Activated T-helper 2 cell treated with anti-CD3 and anti-CD28 coated beads, Interferon-gamma antibody, Interleukin-2, Interleukin-4, amounts not matched to agents 10 μg/mL and 5 μg/mL and 100 μg/mL, durations not matched to agents 14 hours and 24 hours and 36 hours (primary cell): ENCODE data around the gene AP5B1. TPM values are rescaled to one million over a fixed set of nuclear protein-coding genes. Genes with fewer than 3 reads are reported as not detected.

Experiments
- total RNA-seq: library from RNA; stranded (reverse); gene quantifications from 2 replicates; pipeline ENCODE4 v1.2.3, GENCODE V29; 2022

Gene AP5B1
- total RNA-seq, 1 donor from 2014 or later, result 24.9 TPM

Other genes with a start within 250 kb of the AP5B1 start
- 85.3 and 86.4 TPM in 2 replicates for gene LTBP3, start 222.6 kb downstream of the AP5B1 start, total RNA-seq
- gene ZNRD2, start 210.5 kb downstream of the AP5B1 start, total RNA-seq, result 63.6 and 63.8 TPM in 2 replicates
- 31.5 and 32.0 TPM in 2 replicates for gene FAM89B, start 208.4 kb downstream of the AP5B1 start, total RNA-seq
- 163 and 168 TPM in 2 replicates for gene EHBP1L1, start 204.9 kb downstream of the AP5B1 start, total RNA-seq
- 0.78 and 2.0 TPM in 2 replicates for gene KCNK7, start 185.2 kb downstream of the AP5B1 start, total RNA-seq
- 84.6 and 88.6 TPM in 2 replicates for gene MAP3K11, start 166.8 kb downstream of the AP5B1 start, total RNA-seq
- 40.1 and 43.6 TPM in 2 replicates for gene PCNX3, start 165.2 kb downstream of the AP5B1 start, total RNA-seq
- gene SIPA1, start 142.9 kb downstream of the AP5B1 start, total RNA-seq, result 128 and 135 TPM in 2 replicates
- gene RELA, start 118.1 kb downstream of the AP5B1 start, total RNA-seq, result 86.9 and 89.3 TPM in 2 replicates
- 76.3 and 79.4 TPM in 2 replicates for gene KAT5, start 68.7 kb downstream of the AP5B1 start, total RNA-seq
- 85.0 and 94.0 TPM in 2 replicates for gene RNASEH2C, start 60.2 kb downstream of the AP5B1 start, total RNA-seq
- gene OVOL1, start 6.1 kb upstream of the AP5B1 start, total RNA-seq, result 0.16 TPM in 2 replicates
- 0.64 and 0.96 TPM in 2 replicates for gene SNX32, start 53.0 kb upstream of the AP5B1 start, total RNA-seq
- 1,155 and 1,184 TPM in 2 replicates for gene CFL1, start 77.2 kb upstream of the AP5B1 start, total RNA-seq
- gene MUS81, start 79.5 kb upstream of the AP5B1 start, total RNA-seq, result 84.9 and 90.5 TPM in 2 replicates
- 8.8 and 9.2 TPM in 2 replicates for gene EFEMP2, start 91.8 kb upstream of the AP5B1 start, total RNA-seq
- 10.0 and 10.3 TPM in 2 replicates for gene CTSW, start 98.9 kb upstream of the AP5B1 start, total RNA-seq
- gene FIBP, start 107.5 kb upstream of the AP5B1 start, total RNA-seq, result 95.4 and 99.8 TPM in 2 replicates
- 53.2 and 55.2 TPM in 2 replicates for gene CCDC85B, start 109.7 kb upstream of the AP5B1 start, total RNA-seq
- gene FOSL1, start 119.4 kb upstream of the AP5B1 start, total RNA-seq, result 24.0 and 25.9 TPM in 2 replicates
- gene C11orf68, start 138.1 kb upstream of the AP5B1 start, total RNA-seq, result 23.7 and 23.8 TPM in 2 replicates
- gene DRAP1, start 138.4 kb upstream of the AP5B1 start, total RNA-seq, result 116 and 118 TPM in 2 replicates
- not detected in 2 replicates for gene TSGA10IP, start 164.5 kb upstream of the AP5B1 start, total RNA-seq
- gene SART1, start 180.8 kb upstream of the AP5B1 start, total RNA-seq, result 81.7 and 98.5 TPM in 2 replicates
- 64.5 and 65.2 TPM in 2 replicates for gene EIF1AD, start 221.2 kb upstream of the AP5B1 start, total RNA-seq
- gene BANF1, start 221.5 kb upstream of the AP5B1 start, total RNA-seq, result 272 and 281 TPM in 2 replicates
- 0.69 and 0.75 TPM in 2 replicates for gene CST6, start 231.0 kb upstream of the AP5B1 start, total RNA-seq
- gene CATSPER1, start 245.5 kb upstream of the AP5B1 start, total RNA-seq, result 0.46 and 0.78 TPM in 2 replicates